OCI-LY3 (cell line): ENCODE results near the gene LOXL3.

Experiments used
- CTCF ChIP-seq: fragments of 200-600, 300-600 bp; sonication (generic); IDR thresholded peaks from 2 replicates; pipeline ENCODE4 v1.5.1; 2014; ENCODE audit warnings: antibody characterized with exemption, low read length, low read depth
- EZH2phosphoT487 ChIP-seq: fragments of 200-600 bp; shearing (Covaris generic); IDR thresholded peaks from 2 replicates; pipeline ENCODE4 v1.6.1; 2018; ENCODE audit warnings: antibody characterized with exemption, mixed run types, low read depth

GRCh38 chr2:74548285-74548899, 5.3 kb downstream of the LOXL3 start:
- TF ChIP-seq CTCF (no peak), EZH2phosphoT487 (no peak)
